Measurements from ENCODE around the gene RPS2. TPM values are rescaled to one million over a fixed set of nuclear protein-coding genes. Genes with fewer than 3 reads are reported as not detected.

The RPS2 gene
- total and polyA plus RNA-seq, 2 donors from 2014 or later: 1,550 to 2,018 TPM

DNA sequence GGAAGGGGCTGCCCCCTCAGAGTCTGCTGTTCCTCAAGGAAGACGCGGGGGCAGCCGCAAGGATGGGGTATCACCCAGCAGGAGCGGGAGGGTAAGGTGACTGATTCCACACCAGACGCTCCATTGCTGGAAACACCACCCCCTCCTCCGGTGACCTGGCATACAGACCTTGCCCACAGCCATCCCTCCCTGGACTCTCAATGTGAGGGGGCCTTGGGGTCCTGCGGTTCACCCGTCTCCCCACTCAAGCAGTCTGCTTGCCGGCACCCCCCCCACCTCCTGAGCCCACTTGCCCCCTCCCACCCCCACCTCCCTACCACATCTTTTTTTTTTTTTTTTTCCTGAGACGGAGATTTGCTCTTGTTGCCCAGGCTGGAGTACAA is 34.3 kb downstream of the RPS2 start:
- no peaks in the 10 kb centered on the region for H3K36me3 ChIP-seq (ENCODE audit: control insufficient read depth in 2 of 3, insufficient read depth in 3 of 3, low read length in 3 of 3)
- H3K27ac ChIP-seq (ENCODE audit: low read depth in 2 of 2, low read length in 2 of 2): no peak overlapping the region
- H3K4me1 ChIP-seq (ENCODE audit: control insufficient read depth in 2 of 3, insufficient read depth in 2 of 3, low read depth in 1 of 3, low read length in 3 of 3): no peaks in the 10 kb centered on the region
- TF ChIP-seq, protein P1, sequence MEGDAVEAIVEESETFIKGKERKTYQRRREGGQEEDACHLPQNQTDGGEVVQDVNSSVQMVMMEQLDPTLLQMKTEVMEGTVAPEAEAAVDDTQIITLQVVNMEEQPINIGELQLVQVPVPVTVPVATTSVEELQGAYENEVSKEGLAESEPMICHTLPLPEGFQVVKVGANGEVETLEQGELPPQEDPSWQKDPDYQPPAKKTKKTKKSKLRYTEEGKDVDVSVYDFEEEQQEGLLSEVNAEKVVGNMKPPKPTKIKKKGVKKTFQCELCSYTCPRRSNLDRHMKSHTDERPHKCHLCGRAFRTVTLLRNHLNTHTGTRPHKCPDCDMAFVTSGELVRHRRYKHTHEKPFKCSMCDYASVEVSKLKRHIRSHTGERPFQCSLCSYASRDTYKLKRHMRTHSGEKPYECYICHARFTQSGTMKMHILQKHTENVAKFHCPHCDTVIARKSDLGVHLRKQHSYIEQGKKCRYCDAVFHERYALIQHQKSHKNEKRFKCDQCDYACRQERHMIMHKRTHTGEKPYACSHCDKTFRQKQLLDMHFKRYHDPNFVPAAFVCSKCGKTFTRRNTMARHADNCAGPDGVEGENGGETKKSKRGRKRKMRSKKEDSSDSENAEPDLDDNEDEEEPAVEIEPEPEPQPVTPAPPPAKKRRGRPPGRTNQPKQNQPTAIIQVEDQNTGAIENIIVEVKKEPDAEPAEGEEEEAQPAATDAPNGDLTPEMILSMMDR (IDR thresholded peaks at IDR 0.05; ENCODE audit: borderline replicate concordance, extremely low read depth, insufficient read depth): no peak
- no peak overlapping the region for H3K4me3 ChIP-seq (ENCODE audit: low read length in 3 of 3)
- DNase-seq (no peak), FAIRE-seq (no peak)
- no peak overlapping the region for H3K9ac ChIP-seq (ENCODE audit: low read length in 3 of 3)
- no peaks in the 10 kb centered on the region for H3K27me3 ChIP-seq (ENCODE audit: control insufficient read depth, insufficient read depth, low read length)
- intact Hi-C loops (cut with DNase I): no loop called here
- no peaks in the 10 kb centered on the region for H3K9me3 ChIP-seq (ENCODE audit: control insufficient read depth in 2 of 3, insufficient read depth in 1 of 3, low read length in 3 of 3)

DNA sequence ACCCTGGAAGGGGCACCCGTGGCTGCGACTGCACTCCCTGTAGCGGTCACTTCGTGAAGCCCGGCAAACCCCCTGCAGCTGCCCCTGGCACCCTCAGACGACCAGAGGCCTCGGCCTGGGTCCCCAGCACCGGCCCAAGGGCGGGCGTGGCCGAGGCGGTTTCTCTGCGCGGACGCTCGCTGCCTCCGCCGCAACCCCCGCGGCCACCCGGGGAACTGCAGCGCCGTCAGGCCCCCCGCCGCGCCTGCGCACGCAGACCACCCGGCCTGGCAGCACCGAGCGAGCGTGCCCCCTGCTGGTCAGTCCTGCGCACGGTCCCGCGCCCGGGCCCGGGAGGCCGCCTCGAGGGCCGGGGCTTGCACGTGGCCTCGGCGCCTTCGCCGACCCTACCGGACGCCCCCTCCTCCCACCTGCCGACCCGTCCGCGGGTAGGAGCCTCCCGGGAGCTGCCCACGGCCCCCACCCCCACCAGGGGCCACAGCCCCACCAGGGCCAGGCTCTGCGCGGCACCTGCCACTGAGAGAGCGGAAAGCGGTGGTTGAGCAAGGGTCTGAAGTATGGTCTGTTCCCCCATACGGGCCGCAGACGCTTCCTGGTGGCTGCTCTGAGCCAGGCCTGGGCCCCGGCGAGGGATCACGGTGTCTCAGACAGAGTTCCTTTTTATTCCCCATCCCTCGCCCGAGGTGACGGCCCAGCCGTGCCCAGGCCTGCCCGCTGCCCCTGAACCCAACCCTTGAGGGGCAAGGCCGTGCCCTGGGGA is 34.9 kb downstream of the RPS2 start:
- Histone ChIP-seq H3K9me3 (ENCODE audit: control insufficient read depth in 2 of 3, insufficient read depth in 1 of 3, low read length in 3 of 3) (no peaks in the 10 kb centered on the region), H3K9ac (ENCODE audit: low read length in 3 of 3) (no peak overlapping the region), H3K4me1 (ENCODE audit: control insufficient read depth in 2 of 3, insufficient read depth in 2 of 3, low read depth in 1 of 3, low read length in 3 of 3) (no peaks in the 10 kb centered on the region), H3K36me3 (ENCODE audit: control insufficient read depth in 2 of 3, insufficient read depth in 3 of 3, low read length in 3 of 3) (no peaks in the 10 kb centered on the region), H3K27me3 (ENCODE audit: control insufficient read depth, insufficient read depth, low read length) (no peaks in the 10 kb centered on the region), H3K4me3 (ENCODE audit: low read length in 3 of 3) (peak overlapping the region in 2 of 3 donors; percentile 24 to 53), H3K27ac (ENCODE audit: low read depth in 2 of 2, low read length in 2 of 2) (no peak overlapping the region)
- intact Hi-C loops (cut with DNase I): loop anchor here (10.0 kb wide), 1 partner anchor 75 kb away; no protein-coding TSS in a partner anchor
- peak; percentile 91 to 96 (median 94) for DNase-seq
- TF ChIP-seq, protein P1 (IDR thresholded peaks at IDR 0.05; ENCODE audit: borderline replicate concordance, extremely low read depth, insufficient read depth): peak; percentile 99
- FAIRE-seq: no peak

- intact Hi-C loops (cut with DNase I): loop anchor here (10.0 kb wide), 1 partner anchor 74 kb away; no protein-coding TSS in a partner anchor
- Histone ChIP-seq H3K36me3 (ENCODE audit: control insufficient read depth in 2 of 3, insufficient read depth in 3 of 3, low read length in 3 of 3) (no peaks in the 10 kb centered on the region), H3K27me3 (ENCODE audit: control insufficient read depth, insufficient read depth, low read length) (no peaks in the 10 kb centered on the region), H3K27ac (ENCODE audit: low read depth in 2 of 2, low read length in 2 of 2) (no peak overlapping the region), H3K9me3 (ENCODE audit: control insufficient read depth in 2 of 3, insufficient read depth in 1 of 3, low read length in 3 of 3) (no peaks in the 10 kb centered on the region), H3K9ac (ENCODE audit: low read length in 3 of 3) (no peak overlapping the region), H3K4me3 (ENCODE audit: low read length in 3 of 3) (peak overlapping the region in 1 of 3 donors; percentile 53), H3K4me1 (ENCODE audit: control insufficient read depth in 2 of 3, insufficient read depth in 2 of 3, low read depth in 1 of 3, low read length in 3 of 3) (no peaks in the 10 kb centered on the region)
- TF ChIP-seq, protein P1 (IDR thresholded peaks at IDR 0.05; ENCODE audit: borderline replicate concordance, extremely low read depth, insufficient read depth): no peak
- no peak for FAIRE-seq
- peak in 2 of 5 donors; percentile 54 to 77 for DNase-seq
Measured at GRCh38 chr16:1929105-1929504, 35.5 kb downstream of the RPS2 start.

Measured in kidney (tissue), 14 donors.